PC-3 (cell line): ENCODE measurements around the gene ZC3H12C.

ENCODE experiments used
- CTCF ChIP-seq: fragments of 300-600 bp; sonication (generic); conservative IDR thresholded peaks from 2 replicates; pipeline ENCODE4 v1.5.1; 2017; ENCODE audit warnings: antibody characterized with exemption, low read depth, mild to moderate bottlenecking, low read length
- EZH2phosphoT487 ChIP-seq: fragments of 300-600 bp; sonication (generic); IDR thresholded peaks from 2 replicates; pipeline ENCODE4 v1.6.1; 2018; ENCODE audit warnings: mild to moderate bottlenecking, antibody characterized with exemption, low read length, borderline replicate concordance

GRCh38 chr11:110159476-110159875 lies 66.3 kb downstream of the ZC3H12C start:
- no peak for TF ChIP-seq EZH2phosphoT487
- TF ChIP-seq CTCF = no peak
